HG03025 (cell line): ENCODE measurements around the gene ZNF583.

Experiments
- ATAC-seq: cut with Tn5 transposase; IDR thresholded peaks from one replicate; pipeline ENCODE4 v1.9.1; 2021; ENCODE audit warnings: mild to moderate bottlenecking, moderate library complexity; ENCODE audit not compliant: unreplicated experiment, low FRiP score

Gene ZNF583

DNA sequence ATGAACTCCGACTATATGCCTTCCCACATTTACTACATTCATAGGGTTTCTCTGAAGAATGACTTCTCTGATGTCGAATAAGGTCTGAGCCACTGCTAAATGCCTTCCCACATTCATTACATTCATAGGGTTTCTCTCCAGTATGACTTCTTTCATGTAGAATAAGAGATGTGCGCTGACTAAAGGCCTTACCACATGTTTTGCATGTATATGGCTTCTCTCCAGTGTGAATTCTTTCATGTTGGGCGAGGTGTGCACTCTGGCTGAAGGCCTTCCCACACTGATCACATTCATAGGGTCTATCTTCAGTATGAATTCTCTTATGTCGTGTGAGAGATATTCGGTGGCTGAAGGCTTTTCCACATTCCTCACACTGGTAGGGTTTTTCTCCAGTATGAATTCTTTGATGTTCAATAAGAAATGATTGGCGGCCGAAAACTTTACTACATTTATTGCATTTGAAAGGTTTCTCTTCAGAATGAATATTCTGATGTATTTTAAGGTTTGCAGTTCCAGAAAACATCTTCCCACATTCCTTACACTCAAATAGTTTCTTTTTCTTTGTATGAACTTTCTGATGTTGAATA, 37.2 kb downstream of the ZNF583 start:
- no peak for ATAC-seq

GRCh38 chr19:56474308-56474707, 70.2 kb downstream of the ZNF583 start:
- no peak for ATAC-seq

GRCh38 chr19:56476093-56476492, 72.0 kb downstream of the ZNF583 start:
- no peak for ATAC-seq
